K562 (cell line): ENCODE results near the gene TMBIM4. TPM values are rescaled to one million over a fixed set of nuclear protein-coding genes. Genes with fewer than 3 reads are reported as not detected.
A peak's percentile ranks its signal among the peaks of the same experiment; 100 is the strongest.

Experiments
- CTBP1 ChIP-seq: fragments of 450-650 bp; IDR thresholded peaks from 2 replicates; pipeline ENCODE4 v1.6.1; 2016; ENCODE audit warnings: borderline replicate concordance
- FOS ChIP-seq: IDR thresholded peaks from 3 replicates; pipeline ENCODE4 v1.6.1; 2011; ENCODE audit not compliant: insufficient read length; ENCODE audit errors: extremely low read depth
- FOXM1 ChIP-seq, 2 experiments: fragments of 450-650 bp in 1 of 2; sonication (generic) in 1 of 2; formaldehyde crosslinking in 1 of 2; IDR thresholded peaks; 2 replicates each; pipeline versions ENCODE4 v1.6.1 to v1.9.0; 2017 to 2022; ENCODE audit warnings: low read depth in 2 of 2, mild to moderate bottlenecking in 2 of 2, missing genetic modification reagents in 1 of 2, moderate library complexity in 1 of 2
- ILK ChIP-seq: fragments of 450-650 bp; IDR thresholded peaks from 2 replicates; pipeline ENCODE4 v1.6.1; 2016; ENCODE audit warnings: missing genetic modification characterization, low read depth, mild to moderate bottlenecking, missing compliant biosample characterization, moderate library complexity, borderline replicate concordance
- KAT7 ChIP-seq: sonication (generic); formaldehyde crosslinking; IDR thresholded peaks from 2 replicates; pipeline ENCODE4 v1.8.0; 2022; ENCODE audit warnings: missing genetic modification reagents, mild to moderate bottlenecking, borderline replicate concordance
- NUFIP1 ChIP-seq: fragments of 450-650 bp; IDR thresholded peaks from 2 replicates; pipeline ENCODE4 v1.6.1; 2018; ENCODE audit not compliant: partially characterized antibody
- PCBP2 ChIP-seq: fragments of 200-400 bp; formaldehyde crosslinking; IDR thresholded peaks from 2 replicates; pipeline ENCODE4 v1.6.1; 2018; ENCODE audit warnings: low read length, low read depth, mild to moderate bottlenecking, moderate library complexity; ENCODE audit not compliant: poor library complexity, severe bottlenecking
- PHF20 ChIP-seq: fragments of 450-650 bp; IDR thresholded peaks from 2 replicates; pipeline ENCODE4 v1.6.1; 2018; ENCODE audit not compliant: partially characterized antibody
- PRMT5 ChIP-seq: sonication (generic); formaldehyde crosslinking; IDR thresholded peaks from 2 replicates; pipeline ENCODE4 v1.5.0; 2020; ENCODE audit warnings: missing genetic modification reagents
- RBM25 ChIP-seq: fragments of 200-400 bp; formaldehyde crosslinking; IDR thresholded peaks from 2 replicates; pipeline ENCODE4 v1.6.1; 2018; ENCODE audit warnings: low read length, low read depth, moderate library complexity; ENCODE audit not compliant: severe bottlenecking
- SMAD1 ChIP-seq: fragments of 150-350 bp; IDR thresholded peaks from 2 replicates; pipeline ENCODE4 v1.6.1; 2014; ENCODE audit warnings: low read length, low read depth; ENCODE audit not compliant: partially characterized antibody
- SOX6 ChIP-seq: fragments of 450-650 bp; IDR thresholded peaks from 2 replicates; pipeline ENCODE4 v1.6.1; 2014; ENCODE audit warnings: mild to moderate bottlenecking
- WHSC1 ChIP-seq: IDR thresholded peaks from one replicate; pipeline ENCODE4 v1.6.1; 2012; ENCODE audit warnings: low read length, control low read depth, inconsistent platforms
- ZEB2 ChIP-seq: fragments of 450-650 bp; IDR thresholded peaks from 2 replicates; pipeline ENCODE4 v1.6.1; 2016
- ZNF408 ChIP-seq: fragments of 250-450 bp; sonication (Bioruptor Pico); IDR thresholded peaks from 2 replicates; pipeline ENCODE4 v1.4.0; 2020; ENCODE audit warnings: low read depth, mild to moderate bottlenecking, moderate library complexity
- ZNF707 ChIP-seq: fragments of 250-450 bp; sonication (Bioruptor Pico); conservative IDR thresholded peaks from 2 replicates; pipeline ENCODE4 v1.8.0; 2022; ENCODE audit warnings: inconsistent platforms, mild to moderate bottlenecking, moderate library complexity
- ZNF780A ChIP-seq: fragments of 250-450 bp; sonication (Bioruptor Pico); IDR thresholded peaks from 2 replicates; pipeline ENCODE4 v1.5.0; 2021; ENCODE audit warnings: mild to moderate bottlenecking
- ZSCAN32 ChIP-seq: fragments of 450-650 bp; formaldehyde crosslinking; IDR thresholded peaks from 2 replicates; pipeline ENCODE4 v1.4.0; 2020; ENCODE audit warnings: mild to moderate bottlenecking, moderate library complexity
- polyA plus RNA-seq, 8 experiments: library from polyadenylated mRNA; depleted of rRNA in 4 of 8; stranded (reverse) in 5 of 8; unstranded in 3 of 8; fragments of >200 nt; fragmentation: Nextera tagmentation in 2 of 8; fragmentation: Illumina TruSeq in 1 of 8; extraction: Ambion mirVana in 2 of 8; extraction: Trizol in 1 of 8; gene quantifications; 2 replicates each; pipeline versions ENCODE4 v1.2.1 to v1.2.3, GENCODE V29; 2011 to 2014; ENCODE audit warnings: inconsistent platforms in 1 of 8, missing spikeins in 1 of 8
- total RNA-seq, 7 experiments: library from RNA; depleted of rRNA in 6 of 7; stranded (reverse); fragments of >200 nt in 6 of 7; fragmentation: Illumina TruSeq in 2 of 7; extraction: Trizol in 2 of 7; gene quantifications; 2 replicates each; pipeline versions ENCODE4 v1.2.1 to v1.2.3, GENCODE V29; 2011 to 2021; ENCODE audit warnings: low replicate concordance in 1 of 7
- TF ChIP-seq, protein P1 (sequence below): fragments of 450-650 bp; IDR thresholded peaks from one replicate; pipeline ENCODE4 v1.6.1; 2018; ENCODE audit warnings: mild to moderate bottlenecking, moderate library complexity; ENCODE audit not compliant: partially characterized antibody
- TF ChIP-seq, protein P2 (sequence below): fragments of 450-650 bp; IDR thresholded peaks from 2 replicates; pipeline ENCODE4 v1.6.1; 2016; ENCODE audit warnings: mild to moderate bottlenecking
- TF ChIP-seq, protein P3 (sequence below): fragments of 200-800 bp; sonication (Bioruptor generic); IDR thresholded peaks from 2 replicates; pipeline ENCODE4 v1.6.1; 2017; ENCODE audit warnings: missing genetic modification characterization, missing compliant biosample characterization
- TF ChIP-seq, protein P4 (sequence below): sonication (generic); formaldehyde crosslinking; IDR thresholded peaks from 2 replicates; pipeline ENCODE4 v1.8.0; 2022; ENCODE audit warnings: mild to moderate bottlenecking, missing genetic modification reagents

Gene TMBIM4
- total and polyA plus RNA-seq, 9 of the 15 experiments (the other 6 are each of a cell fraction or from before 2014, with no cell fraction given), result 18.6 to 272 (median 50.0) TPM

DNA sequence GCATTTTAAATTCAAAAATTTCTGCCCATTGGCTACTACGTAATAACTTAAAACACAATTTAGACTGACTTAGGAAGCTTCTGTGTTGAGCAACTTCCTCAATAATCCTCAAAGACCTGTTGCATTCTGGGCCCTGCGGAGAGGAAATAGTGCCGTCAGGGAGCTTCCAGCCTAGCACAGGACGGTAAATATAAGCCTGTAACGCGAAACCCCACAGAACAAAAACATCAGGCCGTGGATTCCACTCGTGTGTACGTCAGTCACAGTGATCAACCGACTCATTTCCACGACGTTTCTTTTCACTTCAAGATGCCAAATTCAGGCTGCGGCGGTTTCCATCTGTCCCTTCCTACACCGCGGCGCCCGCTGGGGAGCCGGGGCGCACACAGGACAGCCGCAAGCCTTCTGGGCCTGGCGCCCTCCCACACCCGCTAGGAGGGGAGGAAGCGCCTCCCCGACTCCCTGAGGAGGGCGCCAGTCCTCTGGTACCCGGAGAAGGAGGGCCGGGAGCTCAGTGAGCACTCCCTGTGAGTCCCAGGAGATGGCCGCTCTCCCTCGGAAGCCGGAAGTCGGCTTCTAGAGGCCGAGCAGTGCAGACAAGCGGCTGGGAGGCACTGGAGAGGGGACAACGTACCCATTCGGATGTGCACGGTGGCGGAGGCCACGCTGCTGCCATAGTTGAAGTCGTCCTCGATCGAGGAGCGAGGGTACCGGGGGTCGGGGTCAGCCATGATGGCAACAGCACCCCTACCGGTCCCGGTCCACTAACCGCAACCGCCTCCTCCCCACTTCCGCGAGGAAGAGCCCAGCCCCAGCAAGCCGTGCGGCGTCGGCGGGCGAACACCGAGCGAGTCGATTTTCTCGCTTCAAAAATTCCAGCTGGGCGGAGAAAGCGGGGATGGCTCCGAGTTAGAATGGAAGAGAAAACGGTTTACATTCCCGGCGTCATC lies at the start of gene TMBIM4 (continued):
- no peak for TF ChIP-seq ZNF408 (CRISPR knock-in tag)
- no peak for TF ChIP-seq PCBP2
- peak; percentile 95 for TF ChIP-seq PHF20
- 0 out of 2 replicates have a peak, but pooled peaks have one; percentile 38 for TF ChIP-seq ZEB2
- TF ChIP-seq ZNF780A, result no peak
- TF ChIP-seq, protein P1, sequence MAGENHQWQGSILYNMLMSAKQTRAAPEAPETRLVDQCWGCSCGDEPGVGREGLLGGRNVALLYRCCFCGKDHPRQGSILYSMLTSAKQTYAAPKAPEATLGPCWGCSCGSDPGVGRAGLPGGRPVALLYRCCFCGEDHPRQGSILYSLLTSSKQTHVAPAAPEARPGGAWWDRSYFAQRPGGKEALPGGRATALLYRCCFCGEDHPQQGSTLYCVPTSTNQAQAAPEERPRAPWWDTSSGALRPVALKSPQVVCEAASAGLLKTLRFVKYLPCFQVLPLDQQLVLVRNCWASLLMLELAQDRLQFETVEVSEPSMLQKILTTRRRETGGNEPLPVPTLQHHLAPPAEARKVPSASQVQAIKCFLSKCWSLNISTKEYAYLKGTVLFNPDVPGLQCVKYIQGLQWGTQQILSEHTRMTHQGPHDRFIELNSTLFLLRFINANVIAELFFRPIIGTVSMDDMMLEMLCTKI, result no peak
- TF ChIP-seq, protein P2, sequence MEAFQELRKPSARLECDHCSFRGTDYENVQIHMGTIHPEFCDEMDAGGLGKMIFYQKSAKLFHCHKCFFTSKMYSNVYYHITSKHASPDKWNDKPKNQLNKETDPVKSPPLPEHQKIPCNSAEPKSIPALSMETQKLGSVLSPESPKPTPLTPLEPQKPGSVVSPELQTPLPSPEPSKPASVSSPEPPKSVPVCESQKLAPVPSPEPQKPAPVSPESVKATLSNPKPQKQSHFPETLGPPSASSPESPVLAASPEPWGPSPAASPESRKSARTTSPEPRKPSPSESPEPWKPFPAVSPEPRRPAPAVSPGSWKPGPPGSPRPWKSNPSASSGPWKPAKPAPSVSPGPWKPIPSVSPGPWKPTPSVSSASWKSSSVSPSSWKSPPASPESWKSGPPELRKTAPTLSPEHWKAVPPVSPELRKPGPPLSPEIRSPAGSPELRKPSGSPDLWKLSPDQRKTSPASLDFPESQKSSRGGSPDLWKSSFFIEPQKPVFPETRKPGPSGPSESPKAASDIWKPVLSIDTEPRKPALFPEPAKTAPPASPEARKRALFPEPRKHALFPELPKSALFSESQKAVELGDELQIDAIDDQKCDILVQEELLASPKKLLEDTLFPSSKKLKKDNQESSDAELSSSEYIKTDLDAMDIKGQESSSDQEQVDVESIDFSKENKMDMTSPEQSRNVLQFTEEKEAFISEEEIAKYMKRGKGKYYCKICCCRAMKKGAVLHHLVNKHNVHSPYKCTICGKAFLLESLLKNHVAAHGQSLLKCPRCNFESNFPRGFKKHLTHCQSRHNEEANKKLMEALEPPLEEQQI, result 0 out of 2 replicates have a peak, but pooled peaks have one; percentile 13
- no peak for TF ChIP-seq RBM25
- TF ChIP-seq, protein P3, sequence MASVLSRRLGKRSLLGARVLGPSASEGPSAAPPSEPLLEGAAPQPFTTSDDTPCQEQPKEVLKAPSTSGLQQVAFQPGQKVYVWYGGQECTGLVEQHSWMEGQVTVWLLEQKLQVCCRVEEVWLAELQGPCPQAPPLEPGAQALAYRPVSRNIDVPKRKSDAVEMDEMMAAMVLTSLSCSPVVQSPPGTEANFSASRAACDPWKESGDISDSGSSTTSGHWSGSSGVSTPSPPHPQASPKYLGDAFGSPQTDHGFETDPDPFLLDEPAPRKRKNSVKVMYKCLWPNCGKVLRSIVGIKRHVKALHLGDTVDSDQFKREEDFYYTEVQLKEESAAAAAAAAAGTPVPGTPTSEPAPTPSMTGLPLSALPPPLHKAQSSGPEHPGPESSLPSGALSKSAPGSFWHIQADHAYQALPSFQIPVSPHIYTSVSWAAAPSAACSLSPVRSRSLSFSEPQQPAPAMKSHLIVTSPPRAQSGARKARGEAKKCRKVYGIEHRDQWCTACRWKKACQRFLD (CRISPR knock-in tag), result peak; percentile 81
- TF ChIP-seq WHSC1, result no peak
- 0 out of 2 replicates have a peak, but pooled peaks have one; percentile 59 for TF ChIP-seq PRMT5 (CRISPR knock-in tag)
- no peak for TF ChIP-seq SMAD1
- TF ChIP-seq, protein P4, sequence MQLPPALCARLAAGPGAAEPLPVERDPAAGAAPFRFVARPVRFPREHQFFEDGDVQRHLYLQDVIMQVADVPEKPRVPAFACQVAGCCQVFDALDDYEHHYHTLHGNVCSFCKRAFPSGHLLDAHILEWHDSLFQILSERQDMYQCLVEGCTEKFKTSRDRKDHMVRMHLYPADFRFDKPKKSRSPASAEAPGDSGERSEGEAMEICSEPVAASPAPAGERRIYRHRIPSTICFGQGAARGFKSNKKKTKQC (CRISPR knock-in tag), result 0 out of 2 replicates have a peak, but pooled peaks have one; percentile 17
- TF ChIP-seq SOX6, result 0 out of 2 replicates have a peak, but pooled peaks have one; percentile 19
- no peak for TF ChIP-seq ZNF707
- TF ChIP-seq ILK (tag), result no peak
- TF ChIP-seq FOXM1 (IDR thresholded peaks at IDR 0.05; ENCODE audit: low read depth), result peak; percentile 41; the same call in 1 of the 2 replicates
- no peak for TF ChIP-seq FOXM1 (CRISPR knock-in tag; IDR thresholded peaks at IDR 0.05; ENCODE audit: low read depth)
- TF ChIP-seq NUFIP1, result no peak
- TF ChIP-seq ZSCAN32 (CRISPR knock-in tag), result no peak
- no peak for TF ChIP-seq FOS
- peak; percentile 85; the same call in 1 of the 2 replicates for TF ChIP-seq CTBP1
- TF ChIP-seq KAT7 (CRISPR knock-in tag), result peak; percentile 93; the same call in 1 of the 2 replicates
